Measurements from ENCODE around the gene CLEC1B.
"Not testable (repeated sequence)": the region's sequence is repeated elsewhere in the genome, so short reads cannot be mapped to it uniquely, and the experiment has no call there.

The CLEC1B gene

GRCh38 chr12:9961901-9962300 is 37.0 kb downstream of the CLEC1B start:
- no peaks in the 10 kb centered on the region for H3K9me3 ChIP-seq (ENCODE audit: low read depth, low read length)
- H3K36me3 ChIP-seq (ENCODE audit: insufficient read depth, low read length), result no peaks in the 10 kb centered on the region
- H3K4me3 ChIP-seq, result no peak overlapping the region
- peak; percentile 75 for DNase-seq (ENCODE audit: low read depth, low spot score)
- H3K9ac ChIP-seq (ENCODE audit: insufficient read length), result no peak overlapping the region
- no peak overlapping the region for H3K27ac ChIP-seq
- no peak for TF ChIP-seq EZH2 (IDR thresholded peaks at IDR 0.05)
- TF ChIP-seq FOXP2 (optimal IDR thresholded peaks at IDR 0.05; ENCODE audit: control extremely low read depth, extremely low read length, insufficient read depth), result no peak
- no peak; the same call in 1 of the 2 replicates for TF ChIP-seq POLR2AphosphoS5 (IDR thresholded peaks at IDR 0.05; ENCODE audit: borderline replicate concordance, low read depth, low read length)

- H3K4me3 ChIP-seq, result 0 out of 2 replicates have a peak overlapping the region, but pooled peaks have one; percentile 20
- no peak overlapping the region for H3K27ac ChIP-seq
- DNase-seq (ENCODE audit: low read depth, low spot score), result no peak
These were observed 37.8 kb downstream of the CLEC1B start for GRCh38 chr12:9961106-9961505.

GRCh38 chr12:9960590-9960989 is 38.3 kb downstream of the CLEC1B start:
- no peaks in the 10 kb centered on the region for H3K9me3 ChIP-seq (ENCODE audit: low read depth, low read length)
- H3K27ac ChIP-seq, result no peak overlapping the region
- H3K36me3 ChIP-seq (ENCODE audit: insufficient read depth, low read length), result no peaks in the 10 kb centered on the region
- TF ChIP-seq POLR2AphosphoS5 (IDR thresholded peaks at IDR 0.05; ENCODE audit: borderline replicate concordance, low read depth, low read length), result no peak
- TF ChIP-seq EZH2 (IDR thresholded peaks at IDR 0.05), result no peak
- no peak for TF ChIP-seq FOXP2 (optimal IDR thresholded peaks at IDR 0.05; ENCODE audit: control extremely low read depth, extremely low read length, insufficient read depth)
- no peak overlapping the region for H3K9ac ChIP-seq (ENCODE audit: insufficient read length)
- no peak overlapping the region for H3K4me3 ChIP-seq
- DNase-seq (ENCODE audit: low read depth, low spot score), result no peak

More at GRCh38 chr12:9961106-9961505, 37.8 kb downstream of the CLEC1B start:
- H3K36me3 ChIP-seq (ENCODE audit: insufficient read depth, low read length), result no peaks in the 10 kb centered on the region
- no peaks in the 10 kb centered on the region for H3K9me3 ChIP-seq (ENCODE audit: low read depth, low read length)
- no peak for TF ChIP-seq FOXP2 (optimal IDR thresholded peaks at IDR 0.05; ENCODE audit: control extremely low read depth, extremely low read length, insufficient read depth)
- TF ChIP-seq POLR2AphosphoS5 (IDR thresholded peaks at IDR 0.05; ENCODE audit: borderline replicate concordance, low read depth, low read length), result no peak; the same call in 1 of the 2 replicates
- no peak for TF ChIP-seq EZH2 (IDR thresholded peaks at IDR 0.05)
- H3K9ac ChIP-seq (ENCODE audit: insufficient read length), result no peak overlapping the region

GRCh38 chr12:9957834-9958233 is 41.1 kb downstream of the CLEC1B start:
- Histone ChIP-seq H3K4me3 (no peak overlapping the region), H3K9me3 (ENCODE audit: low read depth, low read length) (no peaks in the 10 kb centered on the region), H3K27ac (no peak overlapping the region), H3K36me3 (ENCODE audit: insufficient read depth, low read length) (no peaks in the 10 kb centered on the region), H3K9ac (ENCODE audit: insufficient read length) (no peak overlapping the region)
- no peak for DNase-seq (ENCODE audit: low read depth, low spot score)
- TF ChIP-seq FOXP2 (optimal IDR thresholded peaks at IDR 0.05; ENCODE audit: control extremely low read depth, extremely low read length, insufficient read depth), result no peak
- TF ChIP-seq POLR2AphosphoS5 (IDR thresholded peaks at IDR 0.05; ENCODE audit: borderline replicate concordance, low read depth, low read length), result no peak
- TF ChIP-seq EZH2 (IDR thresholded peaks at IDR 0.05), result no peak

- DNase-seq (ENCODE audit: low read depth, low spot score); H3K9me3 ChIP-seq (ENCODE audit: low read depth, low read length); H3K36me3 ChIP-seq (ENCODE audit: insufficient read depth, low read length); H3K27ac ChIP-seq; H3K4me3 ChIP-seq; H3K9ac ChIP-seq (ENCODE audit: insufficient read length): not testable (repeated sequence)
These were observed 45.8 kb downstream of the CLEC1B start for GRCh38 chr12:9952954-9953729.

- TF ChIP-seq FOXP2 (optimal IDR thresholded peaks at IDR 0.05; ENCODE audit: control extremely low read depth, extremely low read length, insufficient read depth), result no peak
- no peak for DNase-seq (ENCODE audit: low read depth, low spot score)
- H3K36me3 ChIP-seq (ENCODE audit: insufficient read depth, low read length), result no peaks in the 10 kb centered on the region
- no peak overlapping the region for H3K4me3 ChIP-seq
- H3K9me3 ChIP-seq (ENCODE audit: low read depth, low read length), result no peaks in the 10 kb centered on the region
- H3K9ac ChIP-seq (ENCODE audit: insufficient read length), result no peak overlapping the region
- no peak overlapping the region for H3K27ac ChIP-seq
These were observed 47.8 kb downstream of the CLEC1B start for GRCh38 chr12:9951026-9951675.

GRCh38 chr12:9948606-9949296 is 50.2 kb downstream of the CLEC1B start:
- no peak for DNase-seq (ENCODE audit: low read depth, low spot score)
- H3K9ac ChIP-seq (ENCODE audit: insufficient read length), result no peak overlapping the region
- H3K4me3 ChIP-seq, result no peak overlapping the region
- no peaks in the 10 kb centered on the region for H3K36me3 ChIP-seq (ENCODE audit: insufficient read depth, low read length)
- H3K27ac ChIP-seq, result no peak overlapping the region
- no peak for TF ChIP-seq FOXP2 (optimal IDR thresholded peaks at IDR 0.05; ENCODE audit: control extremely low read depth, extremely low read length, insufficient read depth)
- no peak for TF ChIP-seq POLR2AphosphoS5 (IDR thresholded peaks at IDR 0.05; ENCODE audit: borderline replicate concordance, low read depth, low read length)
- no peak for TF ChIP-seq EZH2 (IDR thresholded peaks at IDR 0.05)
- no peaks in the 10 kb centered on the region for H3K9me3 ChIP-seq (ENCODE audit: low read depth, low read length)

GRCh38 chr12:9947674-9948073 is 51.2 kb downstream of the CLEC1B start:
- DNase-seq (ENCODE audit: low read depth, low spot score), result no peak
- no peak overlapping the region for H3K4me3 ChIP-seq
- no peaks in the 10 kb centered on the region for H3K36me3 ChIP-seq (ENCODE audit: insufficient read depth, low read length)
- TF ChIP-seq FOXP2 (optimal IDR thresholded peaks at IDR 0.05; ENCODE audit: control extremely low read depth, extremely low read length, insufficient read depth) (no peak), POLR2AphosphoS5 (IDR thresholded peaks at IDR 0.05; ENCODE audit: borderline replicate concordance, low read depth, low read length) (no peak), EZH2 (IDR thresholded peaks at IDR 0.05) (no peak)
- H3K9me3 ChIP-seq (ENCODE audit: low read depth, low read length), result no peaks in the 10 kb centered on the region
- no peak overlapping the region for H3K27ac ChIP-seq
- no peak overlapping the region for H3K9ac ChIP-seq (ENCODE audit: insufficient read length)

Data from SK-N-MC (cell line).